OCI-LY7 (cell line): ENCODE results near the gene ADSS1. TPM values are rescaled to one million over a fixed set of nuclear protein-coding genes. Genes with fewer than 3 reads are reported as not detected.

Experiments used
- BruUV-seq: library from RNA; stranded (reverse); fragments of 400-500 nt; replicated peaks from 2 replicates; lab custom pipeline; 2021; lab: Mats Ljungman, UMichigan
- CTCF ChIA-PET: fragments of 300-600 bp; sonication (Branson Sonifier 250); formaldehyde crosslinking; loops from one replicate; lab custom pipeline; 2022; ENCODE audit warnings: antibody characterized with exemption; ENCODE audit not compliant: unreplicated experiment; lab: Charles Lee
- POLR2A ChIA-PET: fragments of 300-600 bp; sonication (Branson Sonifier 250); formaldehyde crosslinking; loops from one replicate; lab custom pipeline; 2022; ENCODE audit warnings: antibody characterized with exemption; lab: Charles Lee
- DNase-seq: peaks from one replicate; pipeline ENCODE4 v3.0.0-alpha.2; 2015; ENCODE audit warnings: low spot score
- H2AFZ ChIP-seq: fragments of 200-600 bp; sonication (generic), shearing (Covaris generic); 2 replicates; pipeline ENCODE4 v1.6.1; 2014; ENCODE audit warnings: mild to moderate bottlenecking, antibody characterized with exemption, low read length, moderate library complexity
- H3K27ac ChIP-seq: fragments of 200-600 bp; sonication (generic); 2 replicates; pipeline ENCODE4 v1.5.1; 2014; ENCODE audit warnings: mixed run types, low read depth, mild to moderate bottlenecking, moderate library complexity, low read length, inconsistent platforms; ENCODE audit not compliant: poor library complexity, severe bottlenecking
- H3K36me3 ChIP-seq: fragments of 200-600 bp; sonication (generic); 2 replicates; pipeline ENCODE4 v1.6.1; 2014; ENCODE audit warnings: mild to moderate bottlenecking, antibody characterized with exemption, low read length, moderate library complexity, mixed read lengths; ENCODE audit not compliant: insufficient read depth
- H3K4me1 ChIP-seq: fragments of 200-600 bp; sonication (generic); 2 replicates; pipeline ENCODE4 v1.5.1; 2014; ENCODE audit warnings: mild to moderate bottlenecking, low read length; ENCODE audit not compliant: insufficient read depth, poor library complexity, severe bottlenecking
- H3K4me2 ChIP-seq: fragments of 200-600 bp; sonication (generic); 2 replicates; pipeline ENCODE4 v1.6.1; 2014; ENCODE audit warnings: mild to moderate bottlenecking, low read length
- H3K4me3 ChIP-seq: fragments of 200-600 bp; sonication (generic); 2 replicates; pipeline ENCODE4 v1.5.1; 2014; ENCODE audit warnings: mild to moderate bottlenecking, low read depth, low read length; ENCODE audit not compliant: poor library complexity, severe bottlenecking
- H3K79me2 ChIP-seq: fragments of 200-600 bp; sonication (generic); 2 replicates; pipeline ENCODE4 v1.6.1; 2016; ENCODE audit warnings: low read depth, mild to moderate bottlenecking, low read length, moderate library complexity, mixed read lengths; ENCODE audit not compliant: insufficient read depth
- H3K9me2 ChIP-seq: fragments of 200-600 bp; sonication (generic); 2 replicates; pipeline ENCODE4 v1.6.1; 2016; ENCODE audit warnings: mild to moderate bottlenecking, low read length, mixed read lengths; ENCODE audit not compliant: insufficient read depth
- H3K9me3 ChIP-seq: fragments of 200-600 bp; sonication (generic); 2 replicates; pipeline ENCODE4 v1.6.1; 2014; ENCODE audit warnings: mild to moderate bottlenecking, mixed run types, low read length, mixed read lengths
- H4K20me1 ChIP-seq: fragments of 200-600 bp; sonication (generic); 2 replicates; pipeline ENCODE4 v1.6.1; 2014; ENCODE audit warnings: mild to moderate bottlenecking, antibody characterized with exemption, low read length, moderate library complexity, mixed read lengths; ENCODE audit not compliant: insufficient read depth
- EZH2phosphoT487 ChIP-seq: fragments of 200-600 bp; sonication (generic); IDR thresholded peaks from 2 replicates; pipeline ENCODE4 v1.6.1; 2018; ENCODE audit warnings: low read depth, borderline replicate concordance, mild to moderate bottlenecking, mixed run types, antibody characterized with exemption, low read length, moderate library complexity, mixed read lengths
- intact Hi-C: fragments of 100-400 bp; cut with micrococcal nuclease; formaldehyde crosslinking; loops from one replicate; pipeline ENCODE4 v1.10.0; 2022; ENCODE audit not compliant: unreplicated experiment
- total RNA-seq, 2 experiments: library from RNA; depleted of rRNA in 1 of 2; stranded (reverse); fragments of >200 nt in 1 of 2; shearing (Covaris generic) in 1 of 2; gene quantifications; 2 replicates each; pipeline ENCODE4 v1.2.3, GENCODE V29; 2014 to 2022
- TF ChIP-seq, protein P1 (sequence below): fragments of 200-600 bp; sonication (generic); conservative IDR thresholded peaks from 2 replicates; pipeline ENCODE4 v1.5.1; 2014; ENCODE audit warnings: mild to moderate bottlenecking, antibody characterized with exemption, low read length, moderate library complexity, mixed read lengths

The ADSS1 gene
- total RNA-seq, 2 experiments from 2014 or later, result 2.8 TPM; not detected in 1

DNA sequence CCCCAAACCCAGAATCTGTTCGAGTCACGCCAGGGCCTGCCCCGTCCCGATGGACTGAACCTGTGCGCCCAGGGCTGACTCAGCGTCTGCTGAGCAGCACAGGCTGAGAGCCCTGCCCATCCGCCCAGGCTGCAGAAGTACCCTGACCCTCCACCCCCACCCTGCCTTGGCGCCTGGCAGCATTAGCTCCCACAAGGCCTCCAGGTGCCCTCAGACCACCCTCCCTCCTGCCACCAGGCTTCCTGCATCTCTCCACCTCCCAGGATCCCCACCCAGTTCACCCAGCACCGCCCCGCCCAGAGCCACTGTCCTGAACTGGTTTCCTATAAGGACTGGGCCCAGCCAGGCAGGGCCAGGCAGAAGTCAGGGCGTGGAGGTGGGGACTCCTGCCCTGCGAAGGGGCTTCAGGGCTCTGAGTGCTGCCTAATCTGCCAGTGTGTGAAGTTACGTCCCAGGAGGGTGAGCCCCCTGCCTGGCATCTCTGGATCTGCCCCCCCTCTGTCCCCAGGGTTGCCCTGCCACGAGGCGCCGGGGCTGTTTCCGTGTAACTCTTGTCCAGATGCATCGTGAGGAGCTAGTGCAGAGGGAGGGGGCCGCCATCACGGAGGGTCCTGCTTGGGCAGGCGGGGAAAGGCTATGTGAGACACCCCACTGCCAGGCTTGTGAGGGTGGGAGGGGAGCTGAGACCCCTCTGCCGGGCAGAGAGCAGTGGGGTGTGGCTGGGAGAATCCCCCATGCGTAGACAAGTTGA is 9.1 kb downstream of the ADSS1 start:
- POLR2A ChIA-PET, result no interaction called here
- H3K79me2 ChIP-seq, result no peaks in the 10 kb centered on the region
- no peak overlapping the region for H3K4me2 ChIP-seq
- no peaks in the 10 kb centered on the region for H3K4me1 ChIP-seq
- H3K4me3 ChIP-seq, result no peak overlapping the region
- H3K36me3 ChIP-seq, result no peaks in the 10 kb centered on the region
- H2AFZ ChIP-seq, result no peak overlapping the region
- BruUV-seq, result no TSS peak
- intact Hi-C loops, result no loop called here
- TF ChIP-seq EZH2phosphoT487, result no peak
- TF ChIP-seq, protein P1, sequence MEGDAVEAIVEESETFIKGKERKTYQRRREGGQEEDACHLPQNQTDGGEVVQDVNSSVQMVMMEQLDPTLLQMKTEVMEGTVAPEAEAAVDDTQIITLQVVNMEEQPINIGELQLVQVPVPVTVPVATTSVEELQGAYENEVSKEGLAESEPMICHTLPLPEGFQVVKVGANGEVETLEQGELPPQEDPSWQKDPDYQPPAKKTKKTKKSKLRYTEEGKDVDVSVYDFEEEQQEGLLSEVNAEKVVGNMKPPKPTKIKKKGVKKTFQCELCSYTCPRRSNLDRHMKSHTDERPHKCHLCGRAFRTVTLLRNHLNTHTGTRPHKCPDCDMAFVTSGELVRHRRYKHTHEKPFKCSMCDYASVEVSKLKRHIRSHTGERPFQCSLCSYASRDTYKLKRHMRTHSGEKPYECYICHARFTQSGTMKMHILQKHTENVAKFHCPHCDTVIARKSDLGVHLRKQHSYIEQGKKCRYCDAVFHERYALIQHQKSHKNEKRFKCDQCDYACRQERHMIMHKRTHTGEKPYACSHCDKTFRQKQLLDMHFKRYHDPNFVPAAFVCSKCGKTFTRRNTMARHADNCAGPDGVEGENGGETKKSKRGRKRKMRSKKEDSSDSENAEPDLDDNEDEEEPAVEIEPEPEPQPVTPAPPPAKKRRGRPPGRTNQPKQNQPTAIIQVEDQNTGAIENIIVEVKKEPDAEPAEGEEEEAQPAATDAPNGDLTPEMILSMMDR, result no peak
- DNase-seq, result no peak
- CTCF ChIA-PET, result interaction anchor here (0.6 kb wide), 1 partner anchor 195 kb away, joined by 8 read pairs; no protein-coding TSS in a partner anchor
- no peak overlapping the region for H3K27ac ChIP-seq
- H3K9me3 ChIP-seq, result no peaks in the 10 kb centered on the region
- no peaks in the 10 kb centered on the region for H4K20me1 ChIP-seq
- no peaks in the 10 kb centered on the region for H3K9me2 ChIP-seq

DNA sequence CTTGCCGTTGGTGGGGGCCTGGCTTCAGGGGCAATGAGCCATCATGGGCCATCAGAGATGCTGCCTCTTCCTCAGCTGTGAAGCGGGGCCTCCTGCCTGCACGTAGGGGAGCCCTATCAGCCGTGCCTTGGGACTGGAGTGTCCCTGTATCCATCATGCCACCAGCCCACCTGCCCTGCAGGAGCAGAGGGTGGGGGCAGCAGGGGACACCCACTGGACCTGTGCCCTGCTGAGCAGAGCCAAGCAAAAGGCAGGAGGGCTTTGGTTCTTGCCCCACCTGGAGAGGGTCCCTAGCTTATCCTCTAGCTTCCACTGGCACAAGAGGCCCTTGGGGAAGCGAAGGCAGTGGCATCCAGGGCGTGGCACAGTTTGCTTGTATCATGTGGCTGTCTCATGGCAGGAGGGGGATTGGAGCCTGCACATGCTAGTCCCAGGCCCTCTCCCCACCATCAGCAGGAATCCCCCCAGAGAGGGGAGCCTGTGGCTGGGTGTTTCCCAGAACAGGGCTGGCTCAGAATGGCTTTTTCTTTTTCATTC is 10.1 kb downstream of the ADSS1 start:
- TF ChIP-seq, protein P1, result no peak
- no peak for TF ChIP-seq EZH2phosphoT487
- no peaks in the 10 kb centered on the region for H3K9me3 ChIP-seq
- POLR2A ChIA-PET, result no interaction called here
- BruUV-seq, result no TSS peak
- H3K9me2 ChIP-seq, result no peaks in the 10 kb centered on the region
- H3K36me3 ChIP-seq, result no peaks in the 10 kb centered on the region
- CTCF ChIA-PET, result no interaction called here
- H3K4me1 ChIP-seq, result no peaks in the 10 kb centered on the region
- H4K20me1 ChIP-seq, result no peaks in the 10 kb centered on the region
- no peak overlapping the region for H2AFZ ChIP-seq
- H3K79me2 ChIP-seq, result no peaks in the 10 kb centered on the region
- H3K4me3 ChIP-seq, result no peak overlapping the region
- H3K4me2 ChIP-seq, result no peak overlapping the region
- H3K27ac ChIP-seq, result no peak overlapping the region
- intact Hi-C loops, result no loop called here
- DNase-seq, result no peak

DNA sequence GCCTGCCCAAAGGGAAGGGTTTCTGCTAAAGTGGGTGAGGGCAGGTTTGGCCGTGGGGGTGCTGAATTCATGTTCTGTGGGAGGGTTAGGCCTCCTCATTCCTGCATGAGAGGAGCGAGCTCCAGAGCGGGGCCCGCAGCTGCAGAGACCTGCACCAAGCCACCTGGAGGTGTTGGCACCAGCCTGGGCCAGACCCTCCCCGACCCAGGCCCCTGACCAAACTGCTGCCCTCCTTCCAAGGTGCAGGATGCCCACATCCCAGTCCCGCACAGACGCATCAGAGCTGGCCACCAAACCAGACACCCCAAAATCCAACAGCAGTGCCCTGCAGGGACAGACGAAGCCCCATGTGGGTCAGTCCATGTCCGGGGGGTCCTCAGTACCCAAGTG is 10.6 kb downstream of the ADSS1 start:
- no TSS peak for BruUV-seq
- H3K9me3 ChIP-seq, result no peaks in the 10 kb centered on the region
- H2AFZ ChIP-seq, result no peak overlapping the region
- no peaks in the 10 kb centered on the region for H3K79me2 ChIP-seq
- DNase-seq, result no peak
- no peak overlapping the region for H3K4me2 ChIP-seq
- no peak overlapping the region for H3K4me3 ChIP-seq
- ChIA-PET CTCF (no interaction called here), POLR2A (no interaction called here)
- TF ChIP-seq, protein P1, result no peak
- no peak for TF ChIP-seq EZH2phosphoT487
- H4K20me1 ChIP-seq, result no peaks in the 10 kb centered on the region
- no peaks in the 10 kb centered on the region for H3K36me3 ChIP-seq
- H3K4me1 ChIP-seq, result no peaks in the 10 kb centered on the region
- H3K9me2 ChIP-seq, result no peaks in the 10 kb centered on the region
- H3K27ac ChIP-seq, result no peak overlapping the region
- intact Hi-C loops, result no loop called here
